Measurements from ENCODE around the gene MYH7B. TPM values are rescaled to one million over a fixed set of nuclear protein-coding genes. Genes with fewer than 3 reads are reported as not detected.
A peak's percentile ranks its signal among the peaks of the same experiment; 100 is the strongest.

The MYH7B gene
- total RNA-seq, 2 donors from 2014 or later: 24.4 to 34.9 TPM

GRCh38 chr20:34980543-34981233 is 25.0 kb downstream of the MYH7B start:
- peak overlapping the region; percentile 85 to 98 for H3K27ac ChIP-seq
- H3K4me1 ChIP-seq: peaks cover 0 to 35% of the 10 kb centered on the region in 2 donors
- DNase-seq (ENCODE audit: low spot score): no peak
- H3K27me3 ChIP-seq: no peaks in the 10 kb centered on the region
- peak overlapping the region in 1 of 2 donors; percentile 46 for H3K4me3 ChIP-seq
- TF ChIP-seq, protein P1, sequence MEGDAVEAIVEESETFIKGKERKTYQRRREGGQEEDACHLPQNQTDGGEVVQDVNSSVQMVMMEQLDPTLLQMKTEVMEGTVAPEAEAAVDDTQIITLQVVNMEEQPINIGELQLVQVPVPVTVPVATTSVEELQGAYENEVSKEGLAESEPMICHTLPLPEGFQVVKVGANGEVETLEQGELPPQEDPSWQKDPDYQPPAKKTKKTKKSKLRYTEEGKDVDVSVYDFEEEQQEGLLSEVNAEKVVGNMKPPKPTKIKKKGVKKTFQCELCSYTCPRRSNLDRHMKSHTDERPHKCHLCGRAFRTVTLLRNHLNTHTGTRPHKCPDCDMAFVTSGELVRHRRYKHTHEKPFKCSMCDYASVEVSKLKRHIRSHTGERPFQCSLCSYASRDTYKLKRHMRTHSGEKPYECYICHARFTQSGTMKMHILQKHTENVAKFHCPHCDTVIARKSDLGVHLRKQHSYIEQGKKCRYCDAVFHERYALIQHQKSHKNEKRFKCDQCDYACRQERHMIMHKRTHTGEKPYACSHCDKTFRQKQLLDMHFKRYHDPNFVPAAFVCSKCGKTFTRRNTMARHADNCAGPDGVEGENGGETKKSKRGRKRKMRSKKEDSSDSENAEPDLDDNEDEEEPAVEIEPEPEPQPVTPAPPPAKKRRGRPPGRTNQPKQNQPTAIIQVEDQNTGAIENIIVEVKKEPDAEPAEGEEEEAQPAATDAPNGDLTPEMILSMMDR (IDR thresholded peaks at IDR 0.05): no peak
- no peaks in the 10 kb centered on the region for H3K9me3 ChIP-seq
- peaks cover 7% of the 10 kb centered on the region for H3K36me3 ChIP-seq

DNA sequence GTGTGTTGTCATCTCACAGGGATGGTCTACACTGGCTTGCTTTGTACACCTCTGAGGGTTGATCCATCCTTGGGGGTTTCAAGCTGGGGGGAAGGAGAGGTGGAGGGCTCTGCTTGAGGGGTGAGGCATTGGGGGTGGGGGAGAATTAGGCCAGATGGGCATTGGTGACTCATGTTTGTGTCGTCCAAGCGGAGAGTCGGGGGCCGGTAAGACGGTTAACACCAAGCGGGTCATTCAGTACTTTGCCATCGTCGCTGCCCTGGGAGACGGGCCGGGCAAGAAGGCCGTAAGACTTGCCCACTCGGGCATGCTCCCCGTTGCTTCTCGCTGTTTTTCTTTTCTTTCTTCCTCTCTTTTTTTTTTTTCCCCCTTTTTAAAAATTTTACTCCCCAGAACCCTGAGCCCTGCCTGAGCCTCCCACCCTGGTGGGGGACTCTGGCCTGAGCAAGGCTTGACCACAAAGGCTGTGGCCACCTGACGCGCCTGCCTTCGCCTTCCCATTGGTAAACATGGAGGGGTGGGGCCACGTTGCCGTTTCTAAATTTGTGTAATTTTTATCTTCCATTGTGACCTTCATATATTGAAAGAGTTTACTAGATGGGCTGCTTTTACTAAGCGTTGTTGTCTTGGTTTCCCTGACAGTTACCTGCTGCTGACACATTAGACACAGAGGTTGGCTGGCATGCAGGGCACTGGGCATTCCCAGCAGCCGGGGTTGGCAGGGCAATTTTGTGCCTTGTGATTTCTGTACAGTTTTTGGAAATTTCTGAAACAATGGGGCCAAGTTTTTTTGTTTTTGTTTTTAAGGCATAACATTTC is 26.8 kb downstream of the MYH7B start:
- Histone ChIP-seq H3K4me3 (no peak overlapping the region), H3K36me3 (peaks cover 18% of the 10 kb centered on the region), H3K4me1 (peaks cover 0 to 52% of the 10 kb centered on the region in 2 donors), H3K27me3 (no peaks in the 10 kb centered on the region), H3K27ac (peak overlapping the region; percentile 85 to 98), H3K9me3 (no peaks in the 10 kb centered on the region)
- TF ChIP-seq, protein P1 (IDR thresholded peaks at IDR 0.05): no peak
- no peak for DNase-seq (ENCODE audit: low spot score)

DNA sequence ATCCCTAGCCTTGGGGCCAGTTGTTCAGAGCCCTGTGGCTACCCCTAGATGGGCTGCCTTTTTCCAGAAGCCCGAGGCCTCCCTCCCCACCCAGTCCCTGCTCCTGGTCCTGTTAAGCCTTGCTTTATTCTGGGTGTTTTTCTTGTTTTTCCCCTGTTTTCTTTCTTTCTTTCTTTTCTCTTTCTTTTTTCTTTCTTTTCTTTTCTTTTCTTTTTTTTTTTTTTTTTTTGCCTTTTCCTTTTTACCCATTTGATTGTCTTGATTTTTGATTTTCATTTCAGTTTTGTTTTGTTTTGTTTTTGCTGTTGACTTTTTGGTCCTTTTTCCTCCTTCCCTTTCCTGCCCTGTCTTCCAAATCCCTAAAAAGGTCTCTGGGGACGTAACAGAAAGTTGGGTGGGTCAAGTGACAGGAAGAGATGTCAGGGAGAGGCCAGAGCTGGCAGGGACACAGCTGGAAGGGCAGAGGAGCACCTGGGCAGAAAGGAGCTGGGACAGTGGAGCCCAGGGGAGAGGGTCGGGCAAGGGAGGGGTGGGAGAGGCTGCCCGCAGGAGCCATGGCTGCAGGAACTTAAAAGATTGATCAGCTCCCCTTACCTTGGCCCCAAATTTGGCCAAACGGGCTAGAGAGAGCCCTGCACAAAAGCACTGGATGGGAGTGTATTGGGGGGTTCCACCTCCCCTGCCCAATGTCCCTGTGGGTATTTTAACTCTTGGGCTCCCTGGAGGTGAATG is 27.6 kb downstream of the MYH7B start:
- peaks cover 0 to 59% of the 10 kb centered on the region in 2 donors for H3K4me1 ChIP-seq

GRCh38 chr20:34983995-34984735 is 28.5 kb downstream of the MYH7B start:
- Histone ChIP-seq H3K27ac (peak overlapping the region; percentile 85 to 98), H3K4me1 (peaks cover 0 to 61% of the 10 kb centered on the region in 2 donors), H3K36me3 (peaks cover 23% of the 10 kb centered on the region), H3K9me3 (no peaks in the 10 kb centered on the region), H3K27me3 (no peaks in the 10 kb centered on the region), H3K4me3 (no peak overlapping the region)
- no peak for DNase-seq (ENCODE audit: low spot score)
- TF ChIP-seq, protein P1 (IDR thresholded peaks at IDR 0.05): no peak

More for the DNA sequence above, 27.6 kb downstream of the MYH7B start:
- Histone ChIP-seq H3K27me3 (no peaks in the 10 kb centered on the region), H3K27ac (peak overlapping the region; percentile 85 to 98), H3K4me3 (no peak overlapping the region), H3K36me3 (peaks cover 18% of the 10 kb centered on the region), H3K9me3 (no peaks in the 10 kb centered on the region)
- no peak for DNase-seq (ENCODE audit: low spot score)
- TF ChIP-seq, protein P1 (IDR thresholded peaks at IDR 0.05): no peak

DNA sequence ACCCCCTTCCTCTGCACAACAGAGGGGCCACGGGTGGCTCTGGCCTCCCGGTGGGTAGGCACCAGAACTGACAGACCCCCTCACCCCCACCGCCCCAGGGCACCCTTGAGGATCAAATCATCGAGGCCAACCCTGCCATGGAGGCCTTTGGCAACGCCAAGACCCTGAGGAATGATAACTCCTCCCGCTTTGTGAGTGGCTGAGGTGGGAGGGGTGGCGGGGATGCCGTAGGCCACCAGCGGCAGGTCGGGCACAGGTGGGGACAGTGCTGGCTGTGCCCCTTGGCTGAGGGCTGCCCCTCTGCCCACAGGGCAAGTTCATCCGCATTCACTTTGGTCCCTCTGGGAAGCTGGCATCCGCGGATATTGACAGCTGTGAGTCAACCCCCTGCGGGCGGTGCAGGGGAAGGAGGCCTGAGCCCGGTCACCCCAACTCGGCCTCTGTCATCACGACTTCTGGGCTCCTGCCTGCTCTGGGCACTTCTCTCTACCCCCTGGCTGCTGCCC is 29.1 kb downstream of the MYH7B start:
- Histone ChIP-seq H3K36me3 (peaks cover 29% of the 10 kb centered on the region), H3K27me3 (no peaks in the 10 kb centered on the region), H3K4me3 (no peak overlapping the region), H3K4me1 (peaks cover 0 to 61% of the 10 kb centered on the region in 2 donors), H3K27ac (peak overlapping the region; percentile 85 to 98), H3K9me3 (no peaks in the 10 kb centered on the region)
- TF ChIP-seq, protein P1 (IDR thresholded peaks at IDR 0.05): no peak
- no peak for DNase-seq (ENCODE audit: low spot score)

All from right atrium auricular region (tissue), 2 donors.